ENCODE results near the gene ZDHHC7.

ZDHHC7 gene

DNA sequence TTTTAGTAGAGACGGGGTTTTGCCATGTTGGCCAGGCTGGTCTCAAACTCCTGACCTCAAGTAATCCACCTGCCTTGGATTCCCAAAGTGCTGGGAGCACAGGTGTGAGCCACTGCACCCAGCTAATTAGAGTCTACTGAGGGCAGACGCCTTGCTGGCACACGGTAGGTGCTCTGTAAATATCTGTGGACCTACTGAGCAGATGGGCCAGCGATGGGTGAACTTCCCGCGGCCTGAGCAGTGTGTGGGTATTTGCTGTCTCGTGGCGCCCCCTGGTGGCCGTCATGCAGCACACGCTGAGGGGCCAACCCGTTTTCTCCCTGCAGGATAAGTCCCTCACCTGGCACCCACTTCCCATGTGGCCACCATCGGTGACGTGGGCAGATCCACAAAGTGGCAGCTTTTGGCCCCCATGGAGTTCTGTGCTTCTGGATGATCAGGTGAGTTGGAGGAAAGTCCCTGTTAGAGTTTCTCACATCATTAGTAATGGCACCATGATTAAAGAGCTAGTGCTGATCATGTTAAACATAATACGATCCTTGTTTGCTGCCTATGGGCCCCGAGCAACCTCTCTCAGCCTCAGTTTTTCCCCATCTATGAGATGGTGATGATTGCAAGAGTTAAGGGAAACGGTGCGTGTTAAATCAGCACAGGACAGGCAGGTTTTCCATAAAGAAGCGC is 40.7 kb downstream of the ZDHHC7 start:
- Histone ChIP-seq H3K4me3 (ENCODE audit: low read depth, low read length) (no peak overlapping the region), H3K27ac (ENCODE audit: extremely low read depth, low read depth, low read length) (no peak overlapping the region), H3K9me3 (ENCODE audit: control insufficient read depth, insufficient read depth, low read depth, low read length) (no peaks in the 10 kb centered on the region), H3K4me1 (ENCODE audit: control insufficient read depth, insufficient read depth, low read length) (no peaks in the 10 kb centered on the region), H3K36me3 (ENCODE audit: control insufficient read depth in 2 of 2, insufficient read depth in 1 of 2, low read length in 2 of 2) (peaks cover 0 to 19% of the 10 kb centered on the region in 2 experiments; a peak in 1 of 3 replicates)
- ChIA-PET POLR2A (no interaction called here), CTCF (interaction anchor here (0.6 to 7.9 kb wide), 47 partner anchors 8 to 465 kb away, joined by 3 to 144 read pairs (median 5); no protein-coding TSS in a partner anchor)
- TF ChIP-seq ZBTB17 (tag by site-specific recombination; IDR thresholded peaks at IDR 0.05) (0 out of 2 replicates have a peak, but pooled peaks have one; percentile 46), ZNF654 (tag by site-specific recombination; IDR thresholded peaks at IDR 0.05; ENCODE audit: low read depth) (peak; percentile 83), ZXDB (tag by site-specific recombination; IDR thresholded peaks at IDR 0.05) (peak; percentile 13; the same call in 1 of the 2 replicates), KLF10 (tag by site-specific recombination; IDR thresholded peaks at IDR 0.05) (no peak), ZEB2 (tag by site-specific recombination; IDR thresholded peaks at IDR 0.05) (0 out of 2 replicates have a peak, but pooled peaks have one; percentile 41), SP7 (tag by site-specific recombination; IDR thresholded peaks at IDR 0.05) (0 out of 2 replicates have a peak, but pooled peaks have one; percentile 19), ZIC2 (tag by site-specific recombination; IDR thresholded peaks at IDR 0.05) (0 out of 2 replicates have a peak, but pooled peaks have one; percentile 21)
- TF ChIP-seq, protein P1, sequence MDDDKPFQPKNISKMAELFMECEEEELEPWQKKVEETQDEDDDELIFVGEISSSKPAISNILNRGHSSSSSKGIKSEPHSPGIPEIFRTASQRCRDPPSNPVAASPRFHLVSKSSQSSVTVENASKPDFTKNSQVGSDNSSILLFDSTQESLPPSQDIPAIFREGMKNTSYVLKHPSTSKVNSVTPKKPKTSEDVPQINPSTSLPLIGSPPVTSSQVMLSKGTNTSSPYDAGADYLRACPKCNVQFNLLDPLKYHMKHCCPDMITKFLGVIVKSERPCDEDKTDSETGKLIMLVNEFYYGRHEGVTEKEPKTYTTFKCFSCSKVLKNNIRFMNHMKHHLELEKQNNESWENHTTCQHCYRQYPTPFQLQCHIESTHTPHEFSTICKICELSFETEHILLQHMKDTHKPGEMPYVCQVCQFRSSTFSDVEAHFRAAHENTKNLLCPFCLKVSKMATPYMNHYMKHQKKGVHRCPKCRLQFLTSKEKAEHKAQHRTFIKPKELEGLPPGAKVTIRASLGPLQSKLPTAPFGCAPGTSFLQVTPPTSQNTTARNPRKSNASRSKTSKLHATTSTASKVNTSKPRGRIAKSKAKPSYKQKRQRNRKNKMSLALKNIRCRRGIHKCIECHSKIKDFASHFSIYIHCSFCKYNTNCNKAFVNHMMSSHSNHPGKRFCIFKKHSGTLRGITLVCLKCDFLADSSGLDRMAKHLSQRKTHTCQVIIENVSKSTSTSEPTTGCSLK (tag by site-specific recombination; IDR thresholded peaks at IDR 0.05): no peak
- TF ChIP-seq, protein P2, sequence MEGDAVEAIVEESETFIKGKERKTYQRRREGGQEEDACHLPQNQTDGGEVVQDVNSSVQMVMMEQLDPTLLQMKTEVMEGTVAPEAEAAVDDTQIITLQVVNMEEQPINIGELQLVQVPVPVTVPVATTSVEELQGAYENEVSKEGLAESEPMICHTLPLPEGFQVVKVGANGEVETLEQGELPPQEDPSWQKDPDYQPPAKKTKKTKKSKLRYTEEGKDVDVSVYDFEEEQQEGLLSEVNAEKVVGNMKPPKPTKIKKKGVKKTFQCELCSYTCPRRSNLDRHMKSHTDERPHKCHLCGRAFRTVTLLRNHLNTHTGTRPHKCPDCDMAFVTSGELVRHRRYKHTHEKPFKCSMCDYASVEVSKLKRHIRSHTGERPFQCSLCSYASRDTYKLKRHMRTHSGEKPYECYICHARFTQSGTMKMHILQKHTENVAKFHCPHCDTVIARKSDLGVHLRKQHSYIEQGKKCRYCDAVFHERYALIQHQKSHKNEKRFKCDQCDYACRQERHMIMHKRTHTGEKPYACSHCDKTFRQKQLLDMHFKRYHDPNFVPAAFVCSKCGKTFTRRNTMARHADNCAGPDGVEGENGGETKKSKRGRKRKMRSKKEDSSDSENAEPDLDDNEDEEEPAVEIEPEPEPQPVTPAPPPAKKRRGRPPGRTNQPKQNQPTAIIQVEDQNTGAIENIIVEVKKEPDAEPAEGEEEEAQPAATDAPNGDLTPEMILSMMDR (tag by site-specific recombination; IDR thresholded peaks at IDR 0.05): peak; percentile 94

DNA sequence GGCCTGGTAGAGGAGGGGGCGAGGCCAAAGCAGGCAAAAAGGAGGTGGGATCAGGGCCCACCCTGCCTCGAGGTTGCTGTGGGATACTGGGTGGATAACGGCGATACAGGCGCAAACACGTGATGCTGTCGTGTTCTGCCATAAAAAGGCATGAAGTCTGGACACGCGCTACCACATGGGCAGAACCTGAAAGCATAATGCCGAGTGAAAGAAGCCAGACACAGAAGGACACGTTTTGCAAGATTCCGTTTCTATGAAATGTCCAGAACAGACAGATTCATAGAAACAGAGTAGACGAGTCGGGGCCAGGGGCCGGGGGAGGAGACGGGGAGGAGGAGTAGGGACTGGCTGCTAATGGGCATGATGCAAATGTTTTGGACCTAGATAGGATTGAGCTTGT is 43.5 kb downstream of the ZDHHC7 start:
- Histone ChIP-seq H3K9me3 (ENCODE audit: control insufficient read depth, insufficient read depth, low read depth, low read length) (no peaks in the 10 kb centered on the region), H3K4me3 (ENCODE audit: low read depth, low read length) (no peak overlapping the region), H3K4me1 (ENCODE audit: control insufficient read depth, insufficient read depth, low read length) (no peaks in the 10 kb centered on the region), H3K36me3 (ENCODE audit: control insufficient read depth in 2 of 2, insufficient read depth in 1 of 2, low read length in 2 of 2) (no peaks in the 10 kb centered on the region), H3K27ac (ENCODE audit: extremely low read depth, low read depth, low read length) (no peak overlapping the region)
- TF ChIP-seq, protein P3, sequence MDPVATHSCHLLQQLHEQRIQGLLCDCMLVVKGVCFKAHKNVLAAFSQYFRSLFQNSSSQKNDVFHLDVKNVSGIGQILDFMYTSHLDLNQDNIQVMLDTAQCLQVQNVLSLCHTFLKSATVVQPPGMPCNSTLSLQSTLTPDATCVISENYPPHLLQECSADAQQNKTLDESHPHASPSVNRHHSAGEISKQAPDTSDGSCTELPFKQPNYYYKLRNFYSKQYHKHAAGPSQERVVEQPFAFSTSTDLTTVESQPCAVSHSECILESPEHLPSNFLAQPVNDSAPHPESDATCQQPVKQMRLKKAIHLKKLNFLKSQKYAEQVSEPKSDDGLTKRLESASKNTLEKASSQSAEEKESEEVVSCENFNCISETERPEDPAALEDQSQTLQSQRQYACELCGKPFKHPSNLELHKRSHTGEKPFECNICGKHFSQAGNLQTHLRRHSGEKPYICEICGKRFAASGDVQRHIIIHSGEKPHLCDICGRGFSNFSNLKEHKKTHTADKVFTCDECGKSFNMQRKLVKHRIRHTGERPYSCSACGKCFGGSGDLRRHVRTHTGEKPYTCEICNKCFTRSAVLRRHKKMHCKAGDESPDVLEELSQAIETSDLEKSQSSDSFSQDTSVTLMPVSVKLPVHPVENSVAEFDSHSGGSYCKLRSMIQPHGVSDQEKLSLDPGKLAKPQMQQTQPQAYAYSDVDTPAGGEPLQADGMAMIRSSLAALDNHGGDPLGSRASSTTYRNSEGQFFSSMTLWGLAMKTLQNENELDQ (tag by site-specific recombination; IDR thresholded peaks at IDR 0.05; ENCODE audit: low read depth): no peak
- TF ChIP-seq SP2 (tag by site-specific recombination; IDR thresholded peaks at IDR 0.05): no peak
- ChIA-PET CTCF (interaction anchor here (0.7 to 7.9 kb wide), 10 partner anchors 9 to 456 kb away, joined by 3 to 144 read pairs (median 3); no protein-coding TSS in a partner anchor), POLR2A (no interaction called here)

DNA sequence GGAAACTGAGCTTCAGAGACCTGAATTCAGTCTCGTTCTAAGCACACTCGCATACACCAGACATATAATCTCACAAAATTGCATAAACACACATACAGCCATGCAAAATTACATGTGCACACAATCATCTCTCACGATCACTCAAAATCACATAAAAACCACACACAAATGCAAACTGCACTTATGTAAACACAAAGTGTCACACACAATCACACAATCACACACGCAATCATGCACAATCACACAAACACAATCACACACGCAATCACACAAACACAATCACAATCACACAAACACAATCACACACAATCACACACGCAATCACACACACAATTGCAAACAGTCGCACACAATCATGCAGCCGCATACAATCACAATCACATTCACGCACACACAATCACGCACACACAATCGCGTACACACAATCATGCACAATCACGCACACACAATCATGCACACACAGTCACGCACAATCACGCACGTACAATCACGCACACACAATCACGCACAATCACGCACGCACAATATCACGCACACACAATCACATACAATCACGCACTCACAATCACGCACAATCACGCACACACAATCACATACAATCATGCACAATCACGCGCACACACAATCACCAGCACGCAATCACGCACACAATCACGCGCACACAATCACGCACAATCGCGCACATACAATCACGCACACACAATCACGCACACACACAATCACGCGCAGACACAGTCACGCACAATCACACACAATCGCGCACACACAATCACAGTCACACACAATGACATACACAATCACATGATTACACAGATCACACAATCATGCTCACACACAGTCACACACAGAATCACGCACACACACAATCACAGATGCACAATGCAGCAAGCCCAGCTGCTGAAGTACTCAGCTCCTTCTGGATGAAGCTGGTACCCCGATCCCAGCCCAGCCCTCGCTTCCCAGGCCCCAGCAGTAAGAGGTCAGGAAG is 45.6 kb downstream of the ZDHHC7 start:
- CTCF ChIA-PET: interaction anchor here (0.6 to 1.6 kb wide), 5 partner anchors 219 to 783 kb away, joined by 3 read pairs; no protein-coding TSS in a partner anchor
- Histone ChIP-seq H3K27ac (ENCODE audit: extremely low read depth, low read depth, low read length) (no peak overlapping the region), H3K4me1 (ENCODE audit: control insufficient read depth, insufficient read depth, low read length) (no peaks in the 10 kb centered on the region), H3K9me3 (ENCODE audit: control insufficient read depth, insufficient read depth, low read depth, low read length) (no peaks in the 10 kb centered on the region), H3K36me3 (ENCODE audit: control insufficient read depth in 2 of 2, insufficient read depth in 1 of 2, low read length in 2 of 2) (no peaks in the 10 kb centered on the region), H3K4me3 (ENCODE audit: low read depth, low read length) (no peak overlapping the region)
- POLR2A ChIA-PET: no interaction called here
- TF ChIP-seq, protein P4, sequence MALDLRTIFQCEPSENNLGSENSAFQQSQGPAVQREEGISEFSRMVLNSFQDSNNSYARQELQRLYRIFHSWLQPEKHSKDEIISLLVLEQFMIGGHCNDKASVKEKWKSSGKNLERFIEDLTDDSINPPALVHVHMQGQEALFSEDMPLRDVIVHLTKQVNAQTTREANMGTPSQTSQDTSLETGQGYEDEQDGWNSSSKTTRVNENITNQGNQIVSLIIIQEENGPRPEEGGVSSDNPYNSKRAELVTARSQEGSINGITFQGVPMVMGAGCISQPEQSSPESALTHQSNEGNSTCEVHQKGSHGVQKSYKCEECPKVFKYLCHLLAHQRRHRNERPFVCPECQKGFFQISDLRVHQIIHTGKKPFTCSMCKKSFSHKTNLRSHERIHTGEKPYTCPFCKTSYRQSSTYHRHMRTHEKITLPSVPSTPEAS (tag by site-specific recombination; IDR thresholded peaks at IDR 0.05): peak; percentile 36; the same call in 1 of the 2 replicates
- TF ChIP-seq ZNF426 (tag by site-specific recombination; IDR thresholded peaks at IDR 0.05): no peak

All from HEK293 (cell line).